GM18870 (cell line): ENCODE results near the gene SPEF2.
"Not testable (repeated sequence)": the region's sequence is repeated elsewhere in the genome, so short reads cannot be mapped to it uniquely, and the experiment has no call there.

Source experiments
- ATAC-seq: cut with Tn5 transposase; IDR thresholded peaks from one replicate; pipeline ENCODE4 v1.9.1; 2021; ENCODE audit warnings: moderate library complexity; ENCODE audit not compliant: unreplicated experiment

SPEF2 gene

GRCh38 chr5:35657877-35658276, 40.2 kb downstream of the SPEF2 start:
- no peak for ATAC-seq

GRCh38 chr5:35659556-35659955, 41.9 kb downstream of the SPEF2 start:
- ATAC-seq: no peak

- ATAC-seq: no peak
Observed at GRCh38 chr5:35660451-35660850, 42.8 kb downstream of the SPEF2 start.

GRCh38 chr5:35664584-35664983, 46.9 kb downstream of the SPEF2 start:
- ATAC-seq: no peak

- ATAC-seq: no peak
Observed at GRCh38 chr5:35665096-35665495, 47.4 kb downstream of the SPEF2 start.

- no peak for ATAC-seq
Observed at GRCh38 chr5:35668319-35668718, 50.7 kb downstream of the SPEF2 start.

- no peak for ATAC-seq
Observed at GRCh38 chr5:35668794-35669193, 51.1 kb downstream of the SPEF2 start.

- no peak for ATAC-seq
Observed at GRCh38 chr5:35671541-35672295, 54.1 kb downstream of the SPEF2 start.

- ATAC-seq: not testable (repeated sequence)
Observed at GRCh38 chr5:35672296-35672655, 54.6 kb downstream of the SPEF2 start.

GRCh38 chr5:35672995-35673394, 55.3 kb downstream of the SPEF2 start:
- no peak for ATAC-seq

- ATAC-seq: no peak
Observed at GRCh38 chr5:35674049-35674448, 56.4 kb downstream of the SPEF2 start.

GRCh38 chr5:35675392-35675791, 57.7 kb downstream of the SPEF2 start:
- ATAC-seq: no peak

GRCh38 chr5:35677878-35678277, 60.2 kb downstream of the SPEF2 start:
- ATAC-seq: no peak

- no peak for ATAC-seq
Observed at GRCh38 chr5:35678661-35679060, 61.0 kb downstream of the SPEF2 start.

- ATAC-seq: no peak
Observed at GRCh38 chr5:35679357-35679756, 61.7 kb downstream of the SPEF2 start.

GRCh38 chr5:35681911-35682310, 64.2 kb downstream of the SPEF2 start:
- ATAC-seq: no peak

- ATAC-seq: no peak
Observed at GRCh38 chr5:35683466-35683865, 65.8 kb downstream of the SPEF2 start.

GRCh38 chr5:35685161-35685560, 67.5 kb downstream of the SPEF2 start:
- ATAC-seq: no peak

GRCh38 chr5:35687961-35688360, 70.3 kb downstream of the SPEF2 start:
- ATAC-seq: no peak

GRCh38 chr5:35694481-35694880, 76.8 kb downstream of the SPEF2 start:
- ATAC-seq: no peak

GRCh38 chr5:35698047-35698808, 80.6 kb downstream of the SPEF2 start:
- ATAC-seq: no peak

GRCh38 chr5:35707659-35708058, 90.0 kb downstream of the SPEF2 start:
- ATAC-seq: no peak
